GM21619 (cell line): ENCODE data around the gene KAT14.
A peak's percentile ranks its signal among the peaks of the same experiment; 100 is the strongest.
"Not testable (repeated sequence)": the region's sequence is repeated elsewhere in the genome, so short reads cannot be mapped to it uniquely, and the experiment has no call there.

ENCODE experiments used
- ATAC-seq: cut with Tn5 transposase; IDR thresholded peaks from one replicate; pipeline ENCODE4 v1.9.1; 2021; ENCODE audit not compliant: unreplicated experiment

Gene KAT14

GRCh38 chr20:18137412-18138265, at the start of gene KAT14, which contains the start of gene PET117:
Gene KAT14, plus strand, starts transcription at chr20:18137863. Its CDS starts 4,798 bp downstream, at chr20:18142661.
Gene PET117, plus strand, starts transcription at chr20:18137863. Its CDS starts 93 bp downstream, at chr20:18137956.
- peak; percentile 87 for ATAC-seq

GRCh38 chr20:18088298-18088697, 49.4 kb upstream of the KAT14 start:
- not testable (repeated sequence) for ATAC-seq

- ATAC-seq, result not testable (repeated sequence)
These were observed 48.8 kb upstream of the KAT14 start for GRCh38 chr20:18088841-18089240.

GRCh38 chr20:18090044-18090443, 47.6 kb upstream of the KAT14 start:
- no peak for ATAC-seq

GRCh38 chr20:18090477-18090876, 47.2 kb upstream of the KAT14 start:
- ATAC-seq, result no peak

- no peak for ATAC-seq
These were observed 46.0 kb upstream of the KAT14 start for GRCh38 chr20:18091623-18092022.

- no peak for ATAC-seq
These were observed 44.8 kb upstream of the KAT14 start for GRCh38 chr20:18092890-18093289.

- ATAC-seq, result no peak
These were observed 44.3 kb upstream of the KAT14 start for GRCh38 chr20:18093388-18093787.

- no peak for ATAC-seq
These were observed 43.5 kb upstream of the KAT14 start for GRCh38 chr20:18094191-18094590.

GRCh38 chr20:18100569-18100968, 37.1 kb upstream of the KAT14 start:
- ATAC-seq, result not testable (repeated sequence)

- no peak for ATAC-seq
These were observed 36.4 kb upstream of the KAT14 start for GRCh38 chr20:18101125-18101810.

- ATAC-seq, result no peak
These were observed 34.2 kb upstream of the KAT14 start for GRCh38 chr20:18103497-18103896.

GRCh38 chr20:18108326-18108725, 29.3 kb upstream of the KAT14 start:
- no peak for ATAC-seq

GRCh38 chr20:18128574-18128973, 9.1 kb upstream of the KAT14 start:
- ATAC-seq, result not testable (repeated sequence)

- no peak for ATAC-seq
These were observed 5.0 kb upstream of the KAT14 start for GRCh38 chr20:18132663-18133062.

- ATAC-seq, result no peak
These were observed 3.7 kb upstream of the KAT14 start for GRCh38 chr20:18133962-18134361.

GRCh38 chr20:18138266-18138582, 561 bp downstream of the KAT14 start:
- ATAC-seq, result no peak

GRCh38 chr20:18138639-18139583, 1.2 kb downstream of the KAT14 start:
- no peak for ATAC-seq

- no peak for ATAC-seq
These were observed 2.2 kb downstream of the KAT14 start for GRCh38 chr20:18139832-18140231.

GRCh38 chr20:18144541-18145099, 7.0 kb downstream of the KAT14 start:
- ATAC-seq, result no peak

- no peak for ATAC-seq
These were observed 16.7 kb downstream of the KAT14 start for GRCh38 chr20:18154342-18154741.
